Fibroblast of lung (primary cell): Measurements from ENCODE around the gene BTK.

Experiments
- CTCF ChIP-seq, 2 donors: IDR thresholded peaks in 1 of 2; conservative IDR thresholded peaks in 1 of 2; 1 replicate in 1 of 2; 2 replicates in 1 of 2; pipeline ENCODE4 v1.5.1; 2011 to 2012; ENCODE audit warnings: low read length in 2 of 2, control low read depth in 1 of 2, inconsistent platforms in 1 of 2, low read depth in 1 of 2, mild to moderate bottlenecking in 1 of 2
- EZH2 ChIP-seq: IDR thresholded peaks from 2 replicates; pipeline ENCODE4 v1.5.1; 2012; ENCODE audit warnings: low read length, control low read depth, mild to moderate bottlenecking; ENCODE audit errors: missing control alignments

- TF ChIP-seq CTCF (conservative IDR thresholded peaks at IDR 0.05 in 1 of 2, IDR thresholded peaks at IDR 0.05 in 1 of 2; ENCODE audit: low read depth in 1 of 2, low read length in 2 of 2) (no peak), EZH2 (no peak)
Observed at GRCh38 chrX:101368800-101369199, 17.2 kb downstream of the BTK start.
